A549 (cell line): ENCODE data around the gene CAMSAP1.

ENCODE experiments used
- ELK1 ChIP-seq: fragments of 150-350 bp; IDR thresholded peaks from 2 replicates; pipeline ENCODE4 v1.6.1; 2014; ENCODE audit warnings: low read depth, mild to moderate bottlenecking, low read length
- EP300 ChIP-seq, 2 experiments: fragments of >200 bp; sonication (Bioruptor Twin); formaldehyde crosslinking; IDR thresholded peaks; 2 replicates in 1 of 2; 3 replicates in 1 of 2; pipeline ENCODE4 v1.6.1; 2016 to 2017
- JUN ChIP-seq, 2 experiments: fragments of >200 bp; sonication (Bioruptor Twin); formaldehyde crosslinking; IDR thresholded peaks; 2 replicates in 1 of 2; 3 replicates in 1 of 2; pipeline ENCODE4 v1.6.1; 2016 to 2017
- MYC ChIP-seq: IDR thresholded peaks from 2 replicates; pipeline ENCODE4 v1.6.1; 2012; ENCODE audit warnings: mild to moderate bottlenecking, inconsistent platforms, low read length, improper control_type of control experiment, borderline replicate concordance
- POLR2A ChIP-seq: IDR thresholded peaks from 2 replicates; pipeline ENCODE4 v1.6.1; 2012; ENCODE audit warnings: mild to moderate bottlenecking, low read length
- POLR2AphosphoS2 ChIP-seq: conservative IDR thresholded peaks from 2 replicates; pipeline ENCODE4 v1.6.1; 2012; ENCODE audit warnings: low read length, improper control_type of control experiment, inconsistent platforms
- RAD21 ChIP-seq, 2 experiments: fragments of >200 bp in 1 of 2; sonication (Bioruptor Twin) in 1 of 2; formaldehyde crosslinking in 1 of 2; IDR thresholded peaks in 1 of 2; conservative IDR thresholded peaks in 1 of 2; 2 replicates in 1 of 2; 3 replicates in 1 of 2; pipeline ENCODE4 v1.6.1; 2012 to 2018; ENCODE audit warnings: inconsistent platforms in 1 of 2
- REST ChIP-seq: fragments of 200-600 bp; sonication (generic); IDR thresholded peaks from 2 replicates; pipeline ENCODE4 v1.6.1; 2016; ENCODE audit warnings: antibody characterized with exemption, mild to moderate bottlenecking, moderate library complexity
- TP53 ChIP-seq: fragments of 250-450 bp; sonication (Bioruptor Pico); IDR thresholded peaks from 2 replicates; pipeline ENCODE4 v1.5.0; 2021; ENCODE audit warnings: mild to moderate bottlenecking, moderate library complexity
- ZFP36 ChIP-seq: fragments of 450-650 bp; IDR thresholded peaks from 2 replicates; pipeline ENCODE4 v1.6.1; 2014; ENCODE audit warnings: borderline replicate concordance; ENCODE audit not compliant: partially characterized antibody
- TF ChIP-seq, protein P1 (sequence below): fragments of 450-650 bp; IDR thresholded peaks from 2 replicates; pipeline ENCODE4 v1.6.1; 2014; ENCODE audit warnings: antibody characterized with exemption
- TF ChIP-seq, protein P2 (sequence below): fragments of >200 bp; sonication (Bioruptor Twin); formaldehyde crosslinking; IDR thresholded peaks from 3 replicates; pipeline ENCODE4 v1.5.1; 2016

DNA sequence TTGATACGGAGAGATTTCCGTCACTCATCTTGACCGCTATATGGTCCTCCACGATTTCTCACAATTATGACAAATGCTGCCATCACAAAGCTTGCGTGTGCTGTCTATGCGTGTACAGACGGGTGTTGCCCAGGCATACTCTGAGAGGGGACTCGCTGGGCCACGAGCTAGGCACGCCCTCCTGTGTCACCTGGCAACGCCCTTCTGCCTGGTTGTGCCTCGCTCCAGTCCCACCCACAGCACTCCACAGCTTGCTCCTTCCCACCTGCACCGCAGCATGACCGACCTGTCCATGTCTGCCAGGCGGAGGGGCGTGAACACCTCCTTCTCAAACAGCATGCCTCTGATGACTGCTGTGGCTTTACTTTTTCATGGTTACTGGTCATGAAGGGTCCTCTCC lies 55.6 kb downstream of the CAMSAP1 start:
- TF ChIP-seq, protein P1, sequence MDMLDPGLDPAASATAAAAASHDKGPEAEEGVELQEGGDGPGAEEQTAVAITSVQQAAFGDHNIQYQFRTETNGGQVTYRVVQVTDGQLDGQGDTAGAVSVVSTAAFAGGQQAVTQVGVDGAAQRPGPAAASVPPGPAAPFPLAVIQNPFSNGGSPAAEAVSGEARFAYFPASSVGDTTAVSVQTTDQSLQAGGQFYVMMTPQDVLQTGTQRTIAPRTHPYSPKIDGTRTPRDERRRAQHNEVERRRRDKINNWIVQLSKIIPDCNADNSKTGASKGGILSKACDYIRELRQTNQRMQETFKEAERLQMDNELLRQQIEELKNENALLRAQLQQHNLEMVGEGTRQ = no peak
- TF ChIP-seq ELK1 = no peak
- TF ChIP-seq JUN (IDR thresholded peaks at IDR 0.05) = no peak
- no peak for TF ChIP-seq EP300 (IDR thresholded peaks at IDR 0.05)
- TF ChIP-seq, protein P2, sequence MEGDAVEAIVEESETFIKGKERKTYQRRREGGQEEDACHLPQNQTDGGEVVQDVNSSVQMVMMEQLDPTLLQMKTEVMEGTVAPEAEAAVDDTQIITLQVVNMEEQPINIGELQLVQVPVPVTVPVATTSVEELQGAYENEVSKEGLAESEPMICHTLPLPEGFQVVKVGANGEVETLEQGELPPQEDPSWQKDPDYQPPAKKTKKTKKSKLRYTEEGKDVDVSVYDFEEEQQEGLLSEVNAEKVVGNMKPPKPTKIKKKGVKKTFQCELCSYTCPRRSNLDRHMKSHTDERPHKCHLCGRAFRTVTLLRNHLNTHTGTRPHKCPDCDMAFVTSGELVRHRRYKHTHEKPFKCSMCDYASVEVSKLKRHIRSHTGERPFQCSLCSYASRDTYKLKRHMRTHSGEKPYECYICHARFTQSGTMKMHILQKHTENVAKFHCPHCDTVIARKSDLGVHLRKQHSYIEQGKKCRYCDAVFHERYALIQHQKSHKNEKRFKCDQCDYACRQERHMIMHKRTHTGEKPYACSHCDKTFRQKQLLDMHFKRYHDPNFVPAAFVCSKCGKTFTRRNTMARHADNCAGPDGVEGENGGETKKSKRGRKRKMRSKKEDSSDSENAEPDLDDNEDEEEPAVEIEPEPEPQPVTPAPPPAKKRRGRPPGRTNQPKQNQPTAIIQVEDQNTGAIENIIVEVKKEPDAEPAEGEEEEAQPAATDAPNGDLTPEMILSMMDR = no peak
- no peak for TF ChIP-seq TP53 (CRISPR knock-in tag)
- no peak for TF ChIP-seq MYC
- TF ChIP-seq ZFP36 = no peak
- no peak for TF ChIP-seq POLR2A
- no peak for TF ChIP-seq POLR2AphosphoS2
- no peak for TF ChIP-seq RAD21 (conservative IDR thresholded peaks at IDR 0.05 in 1 of 2, IDR thresholded peaks at IDR 0.05 in 1 of 2)
- no peak for TF ChIP-seq REST
